Smooth muscle cell of the coronary artery (primary cell): ENCODE data around the gene CLP1. TPM values are rescaled to one million over a fixed set of nuclear protein-coding genes. Genes with fewer than 3 reads are reported as not detected.

Source experiments
- total RNA-seq: library from RNA; depleted of rRNA; stranded (reverse); fragments of >200 nt; gene quantifications from 2 replicates; pipeline ENCODE4 v1.2.3, GENCODE V29; 2014; ENCODE audit warnings: low replicate concordance

The CLP1 gene
- 15.3 and 15.6 TPM in 2 replicates for total RNA-seq

GRCh38 chr11:57657194-57658022 lies at the start of gene CLP1:
CLP1 (plus strand) TSS chr11:57657762; CDS start chr11:57659477, 1,715 bp downstream.

GRCh38 chr11:57649826-57650738 lies 7.5 kb upstream of the CLP1 start, which contains the start of gene YPEL4:
YPEL4 (minus strand) TSS chr11:57649912; CDS start chr11:57647107, 2,805 bp downstream.

GRCh38 chr11:57667736-57668433 lies 10.3 kb downstream of the CLP1 start, which contains the start of gene ZDHHC5:
ZDHHC5 (plus strand) TSS chr11:57668114; CDS start chr11:57673091, 4,977 bp downstream.

Other genes starting within 250 kb of the CLP1 start
- 2.9 and 53.8 TPM in 2 replicates for gene SLC43A3, start 230.6 kb upstream of the CLP1 start, total RNA-seq
- 0.12 TPM in 1 of 2 replicates, not detected in the other for gene RTN4RL2, start 197.2 kb upstream of the CLP1 start, total RNA-seq
- gene SLC43A1, start 142.1 kb upstream of the CLP1 start, total RNA-seq = 8.5 and 39.0 TPM in 2 replicates
- 50.1 and 70.0 TPM in 2 replicates for gene TIMM10, start 127.0 kb upstream of the CLP1 start, total RNA-seq
- not detected in 2 replicates for gene SMTNL1, start 120.2 kb upstream of the CLP1 start, total RNA-seq
- gene UBE2L6, start 90.1 kb upstream of the CLP1 start, total RNA-seq = 37.1 and 111 TPM in 2 replicates
- 1.4 and 8.2 TPM in 2 replicates for gene SERPING1, start 60.1 kb upstream of the CLP1 start, total RNA-seq
- 0.60 and 2.8 TPM in 2 replicates for gene YPEL4, start 7.8 kb upstream of the CLP1 start, total RNA-seq
- 23.9 and 24.3 TPM in 2 replicates for gene ZDHHC5, start 10.4 kb downstream of the CLP1 start, total RNA-seq
- gene MED19, start 54.5 kb downstream of the CLP1 start, total RNA-seq = 7.1 and 13.8 TPM in 2 replicates
- gene TMX2, start 54.8 kb downstream of the CLP1 start, total RNA-seq = 50.0 and 59.8 TPM in 2 replicates
- 34.6 and 86.4 TPM in 2 replicates for gene SELENOH, start 83.7 kb downstream of the CLP1 start, total RNA-seq
- not detected in 2 replicates for gene BTBD18, start 94.1 kb downstream of the CLP1 start, total RNA-seq
- gene CTNND1, start 104.0 kb downstream of the CLP1 start, total RNA-seq = 93.8 and 107 TPM in 2 replicates